GM10266 (cell line): ENCODE measurements around the gene ALDH16A1.
A peak's percentile ranks its signal among the peaks of the same experiment; 100 is the strongest.

ENCODE experiments used
- DNase-seq: peaks from one replicate; pipeline ENCODE4 v3.0.0; 2012; ENCODE audit errors: extremely low spot score
- TF ChIP-seq, protein P1 (sequence below): IDR thresholded peaks from 2 replicates; pipeline ENCODE4 v1.5.1; 2012; ENCODE audit warnings: mild to moderate bottlenecking, low read depth; ENCODE audit not compliant: control insufficient read depth, insufficient read depth; ENCODE audit errors: missing control alignments

Gene ALDH16A1

DNA sequence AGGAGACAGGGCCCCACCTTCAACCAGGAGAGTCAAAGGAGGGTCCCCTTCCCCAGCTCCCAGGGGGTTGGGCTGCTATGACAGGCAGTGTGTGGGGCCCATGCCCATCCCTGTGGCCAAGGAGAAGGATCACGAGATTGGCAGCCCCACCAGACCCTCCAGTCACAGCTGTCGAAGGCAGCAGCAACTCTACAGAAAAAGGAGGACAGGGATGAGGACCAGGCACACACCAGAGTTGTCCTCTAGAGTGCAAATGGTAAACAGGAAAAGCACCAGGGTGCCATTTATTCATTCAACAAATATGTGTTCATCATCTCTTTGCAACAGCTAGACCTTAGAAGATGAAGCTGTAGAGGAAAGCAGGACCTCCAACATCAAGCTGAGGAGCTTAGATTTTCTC, 33.9 kb upstream of the ALDH16A1 start:
- DNase-seq: no peak
- TF ChIP-seq, protein P1, sequence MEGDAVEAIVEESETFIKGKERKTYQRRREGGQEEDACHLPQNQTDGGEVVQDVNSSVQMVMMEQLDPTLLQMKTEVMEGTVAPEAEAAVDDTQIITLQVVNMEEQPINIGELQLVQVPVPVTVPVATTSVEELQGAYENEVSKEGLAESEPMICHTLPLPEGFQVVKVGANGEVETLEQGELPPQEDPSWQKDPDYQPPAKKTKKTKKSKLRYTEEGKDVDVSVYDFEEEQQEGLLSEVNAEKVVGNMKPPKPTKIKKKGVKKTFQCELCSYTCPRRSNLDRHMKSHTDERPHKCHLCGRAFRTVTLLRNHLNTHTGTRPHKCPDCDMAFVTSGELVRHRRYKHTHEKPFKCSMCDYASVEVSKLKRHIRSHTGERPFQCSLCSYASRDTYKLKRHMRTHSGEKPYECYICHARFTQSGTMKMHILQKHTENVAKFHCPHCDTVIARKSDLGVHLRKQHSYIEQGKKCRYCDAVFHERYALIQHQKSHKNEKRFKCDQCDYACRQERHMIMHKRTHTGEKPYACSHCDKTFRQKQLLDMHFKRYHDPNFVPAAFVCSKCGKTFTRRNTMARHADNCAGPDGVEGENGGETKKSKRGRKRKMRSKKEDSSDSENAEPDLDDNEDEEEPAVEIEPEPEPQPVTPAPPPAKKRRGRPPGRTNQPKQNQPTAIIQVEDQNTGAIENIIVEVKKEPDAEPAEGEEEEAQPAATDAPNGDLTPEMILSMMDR: no peak

DNA sequence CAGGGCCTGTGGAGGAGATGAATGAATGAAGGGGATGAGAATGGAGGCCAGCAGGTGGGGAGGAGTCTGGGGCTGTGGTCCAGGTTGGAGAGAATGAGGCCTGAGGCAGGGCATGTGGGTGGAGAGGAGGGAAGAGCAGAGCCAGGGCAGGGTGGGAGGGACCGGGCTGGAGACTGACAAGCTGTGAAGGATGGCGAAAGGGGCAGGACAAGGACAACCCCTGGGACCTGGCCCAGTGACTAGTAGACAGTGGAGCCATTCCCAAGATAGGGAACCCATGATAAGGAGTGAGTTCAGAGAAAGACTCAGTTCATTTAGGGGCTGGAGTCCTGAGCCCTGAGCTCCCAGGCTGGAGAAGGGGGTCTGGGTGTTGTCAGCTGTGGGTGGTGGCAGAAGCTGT, 32.8 kb upstream of the ALDH16A1 start:
- TF ChIP-seq, protein P1: no peak
- no peak for DNase-seq

DNA sequence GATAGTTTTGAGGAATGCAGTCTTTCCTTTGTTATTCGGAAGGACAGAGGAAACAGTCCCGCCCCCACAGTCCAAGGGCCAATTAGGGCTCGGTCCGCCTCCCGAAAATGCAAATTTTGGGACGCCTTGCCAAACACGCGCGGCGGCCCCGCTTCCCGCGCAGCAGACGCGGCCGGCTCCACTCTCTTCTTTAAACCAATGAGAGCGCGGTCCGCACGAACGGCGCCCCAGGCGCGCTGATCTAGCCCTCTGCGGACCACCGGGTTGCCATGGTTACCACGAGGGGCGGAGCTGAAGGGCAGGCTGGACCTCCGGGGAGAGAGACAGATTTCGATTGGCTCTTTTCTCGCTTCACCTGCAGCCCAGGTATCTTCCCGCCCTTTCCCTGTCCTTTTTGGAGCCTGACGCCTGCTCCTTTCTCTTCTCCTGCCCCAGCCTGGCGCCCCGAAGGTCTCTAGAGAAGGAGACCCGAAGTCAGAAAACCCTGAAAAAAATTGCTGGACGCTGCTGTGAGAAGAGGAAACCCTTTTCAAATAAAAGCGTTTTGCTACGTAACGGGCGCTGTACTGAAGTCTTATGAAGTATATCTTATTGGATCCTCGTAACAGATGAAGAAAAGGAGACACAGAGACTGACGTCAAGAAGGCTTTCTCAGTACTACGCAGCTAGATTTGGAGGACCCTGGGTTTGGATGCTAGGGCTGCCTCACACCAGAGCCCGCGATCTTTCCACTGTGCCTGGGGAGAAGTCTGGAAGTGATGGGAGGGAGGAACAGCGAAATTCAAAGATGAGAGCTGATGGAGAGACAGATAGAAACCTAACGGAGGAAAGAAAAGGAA, 31.8 kb upstream of the ALDH16A1 start:
- TF ChIP-seq, protein P1: no peak
- peak; percentile 21 for DNase-seq

DNA sequence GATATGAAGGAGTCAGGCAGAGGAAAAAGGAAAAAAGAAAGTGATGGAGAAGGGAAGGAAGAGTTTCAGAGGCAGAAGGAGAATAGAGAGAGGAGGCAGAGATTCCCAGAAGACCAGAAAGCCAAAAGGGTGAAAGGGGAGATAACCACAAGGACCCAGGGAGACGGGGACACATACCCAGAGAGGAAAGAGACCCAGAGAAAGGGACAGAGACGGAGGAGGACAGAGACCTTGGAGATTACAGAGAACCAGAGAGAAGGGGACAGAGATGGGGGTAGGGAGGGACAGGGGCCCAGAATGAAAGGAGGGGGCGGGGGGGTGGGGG, 31.2 kb upstream of the ALDH16A1 start:
- TF ChIP-seq, protein P1: no peak

DNA sequence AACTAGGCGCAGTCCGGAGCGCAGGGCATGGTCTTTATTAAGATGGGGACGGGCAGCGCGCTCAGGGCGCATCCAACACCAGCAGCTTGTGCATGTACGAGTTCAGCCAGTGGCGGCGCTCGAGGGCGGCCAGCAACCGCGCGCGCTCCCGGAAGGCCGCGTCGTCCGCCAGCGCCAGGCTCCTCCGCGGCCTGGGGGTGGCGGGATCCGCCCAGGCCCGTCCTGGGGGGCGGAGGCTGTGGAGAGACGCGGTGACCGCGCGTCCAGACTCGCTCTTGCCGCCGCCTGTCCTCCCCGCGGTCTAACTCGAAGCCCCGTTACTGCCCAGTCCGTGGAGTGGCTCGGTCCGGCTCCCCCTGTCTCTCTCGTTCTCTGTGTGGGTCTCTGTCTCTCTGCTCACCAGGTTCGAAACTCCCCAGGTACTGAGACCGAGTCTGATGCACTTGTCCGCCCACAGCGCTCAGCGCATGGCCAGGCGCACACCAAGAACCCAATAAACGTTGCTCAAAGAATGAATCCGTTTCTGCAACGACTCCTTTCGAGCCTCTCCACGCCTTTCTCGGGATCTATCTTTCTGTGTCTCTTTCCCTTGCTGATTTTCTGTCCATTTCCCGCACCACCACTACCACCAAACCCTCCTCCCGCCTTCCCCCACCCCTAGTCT, 30.5 kb upstream of the ALDH16A1 start:
- DNase-seq: peak; percentile 45
- TF ChIP-seq, protein P1: peak; percentile 39

More for the DNA sequence above, 31.2 kb upstream of the ALDH16A1 start:
- DNase-seq: peak; percentile 44

DNA sequence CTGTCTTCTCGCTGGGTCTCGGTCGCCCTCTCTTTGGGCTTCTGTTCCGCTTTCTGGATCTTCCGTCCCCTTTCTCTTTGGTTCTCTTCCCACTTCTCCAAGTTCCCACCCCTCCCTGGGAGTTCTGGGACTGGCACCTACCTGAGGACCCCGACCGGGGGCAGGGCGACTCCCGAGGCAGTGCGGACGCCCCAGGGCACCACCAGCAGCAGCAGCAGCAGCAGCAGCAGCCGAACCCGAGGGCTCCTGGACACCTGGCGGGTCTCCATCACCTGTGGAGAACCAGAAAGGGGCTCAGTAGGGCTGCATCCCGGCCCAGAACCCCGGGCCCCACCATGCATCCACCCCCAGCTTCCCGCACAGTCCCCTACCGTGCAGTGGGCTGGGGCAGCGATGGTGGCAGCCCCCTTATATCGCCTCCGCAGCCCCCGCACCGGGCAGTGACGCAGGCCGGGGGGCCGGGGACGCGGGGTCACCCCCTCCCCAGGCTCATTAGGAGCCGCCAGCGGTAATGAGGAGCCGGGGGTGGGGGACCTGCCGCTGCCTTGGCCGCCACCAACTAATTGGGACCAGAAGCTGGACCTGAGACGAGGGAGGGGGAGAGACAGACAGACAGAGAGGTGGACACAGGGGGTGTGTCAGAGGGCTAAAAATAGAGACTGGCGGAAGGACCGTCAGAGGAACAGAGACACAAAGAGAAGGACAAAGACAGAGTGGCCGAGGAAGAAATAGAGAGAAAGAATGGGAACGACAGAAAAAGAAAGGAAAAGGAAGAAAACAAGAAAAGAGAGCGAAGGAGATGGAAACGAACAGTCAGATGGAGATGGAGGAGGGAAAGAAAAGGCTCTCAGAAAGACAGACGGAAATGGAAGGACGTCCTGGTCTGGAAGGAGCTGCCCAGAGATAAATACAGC, 29.7 kb upstream of the ALDH16A1 start, which contains the start of gene PTH2:
TSS of gene PTH2 (minus strand) at position 371 of the 914 bp plus-strand sequence. CDS start at position 269, 102 bp downstream.
- DNase-seq: no peak
- TF ChIP-seq, protein P1: no peak
